A549 treated with ZK216348 at 1 μM for 4 hours (cell line): ENCODE results near the gene NPM3. TPM values are rescaled to one million over a fixed set of nuclear protein-coding genes. Genes with fewer than 3 reads are reported as not detected.

Experiments
- total RNA-seq: library from RNA; stranded (reverse); fragments of 200-300 nt; extraction: Qiagen RNA extraction; gene quantifications from 5 replicates; pipeline ENCODE4 v1.2.3, GENCODE V29; 2022; ENCODE audit warnings: low read depth

Gene NPM3
- 83.0 to 134 TPM (median 110 TPM) in 5 replicates for total RNA-seq

GRCh38 chr10:101782811-101783735 lies at the start of gene NPM3:
Gene NPM3 (minus strand): TSS chr10:101783446. CDS start chr10:101783390, 56 bp downstream.

GRCh38 chr10:101818119-101818871 lies 35.0 kb upstream of the NPM3 start, which contains the start of gene OGA:
Gene OGA (minus strand): TSS chr10:101818444. CDS start chr10:101818022, 422 bp downstream.

DNA sequence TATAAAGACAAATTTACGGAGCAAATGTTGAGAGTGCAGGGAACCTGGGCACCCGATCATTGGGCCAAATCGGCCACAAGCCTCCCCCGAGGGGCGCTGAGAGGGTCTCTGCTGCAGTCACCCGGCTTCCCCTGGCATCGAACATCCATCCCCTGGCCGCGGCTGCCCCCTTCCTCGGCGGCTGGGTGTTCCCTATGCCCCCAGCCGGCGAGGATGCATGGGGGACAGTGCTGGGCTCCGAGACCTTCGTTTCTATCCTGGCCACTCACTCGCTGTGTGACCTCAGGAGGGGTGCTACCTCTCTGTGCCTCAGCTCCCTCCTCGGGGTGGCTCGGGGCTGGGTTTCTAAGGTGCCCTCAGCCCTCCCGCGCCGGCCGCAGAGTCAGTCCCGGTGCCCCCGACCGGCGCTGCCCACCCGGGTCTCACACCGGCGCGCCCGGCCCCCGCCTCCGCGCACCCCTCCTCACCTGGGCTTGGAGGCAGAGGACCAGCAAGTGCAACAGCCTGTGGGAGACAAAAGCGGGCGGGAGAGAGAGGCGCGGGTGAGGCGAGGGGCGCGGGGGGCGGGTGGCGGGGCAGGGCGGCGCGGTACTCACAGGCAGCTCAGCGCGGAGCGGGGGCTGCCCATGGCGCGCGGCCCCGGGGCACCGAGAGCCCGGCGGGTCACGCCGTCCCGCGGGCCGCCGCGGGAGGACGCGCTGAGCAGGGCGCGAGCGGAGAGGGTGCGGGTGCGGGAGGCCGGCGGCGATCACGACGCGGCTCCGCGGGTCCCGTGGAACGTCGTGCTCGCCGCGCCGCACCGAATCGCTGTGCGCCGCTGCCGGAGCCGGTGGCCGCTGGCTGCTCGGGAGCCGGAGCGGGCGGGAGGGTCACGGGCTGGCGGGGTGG lies 7.7 kb downstream of the NPM3 start, which contains the start of gene FGF8:
FGF8 (minus strand) TSS at position 842 of the 888 bp plus-strand sequence; CDS start at position 628, 214 bp downstream.

Other genes starting within 250 kb of the NPM3 start
- 12.2 to 18.8 TPM (median 16.1 TPM) in 5 replicates for gene POLL, start 195.2 kb downstream of the NPM3 start, total RNA-seq
- gene DPCD, start 195.1 kb downstream of the NPM3 start, total RNA-seq, result 27.2 to 44.8 TPM (median 31.6 TPM) in 5 replicates
- 20.3 to 25.0 TPM (median 21.8 TPM) in 5 replicates for gene FBXW4, start 88.3 kb downstream of the NPM3 start, total RNA-seq
- gene FGF8, start 7.3 kb downstream of the NPM3 start, total RNA-seq, result not detected in 5 replicates
- 69.1 to 82.5 TPM (median 73.9 TPM) in 5 replicates for gene OGA, start 35.0 kb upstream of the NPM3 start, total RNA-seq
- gene KCNIP2, start 60.4 kb upstream of the NPM3 start, total RNA-seq, result 0.55 to 1.3 TPM (median 0.98 TPM) in 5 replicates